Thoracic aorta (tissue), 2 donors: ENCODE data around the gene NBEAL2. TPM values are rescaled to one million over a fixed set of nuclear protein-coding genes. Genes with fewer than 3 reads are reported as not detected.

Experiments used
- ATAC-seq: fragments of 150-250 bp; one replicate; pipeline ENCODE4 v1.8.0; 2017; ENCODE audit warnings: low read depth; ENCODE audit not compliant: insufficient number of reproducible peaks, low FRiP score
- DNase-seq: peaks from one replicate; pipeline ENCODE4 v3.0.0-alpha.2; 2020; ENCODE audit warnings: low spot score
- H3K27ac ChIP-seq, 2 donors: fragments of 200-600 bp; sonication (generic); 1 replicate in 1 of 2; 2 replicates in 1 of 2; pipeline ENCODE4 v1.5.1; 2016; ENCODE audit warnings: mild to moderate bottlenecking in 2 of 2, moderate library complexity in 2 of 2
- H3K27me3 ChIP-seq: fragments of 200-600 bp; sonication (generic); replicated peaks from 2 replicates; pipeline ENCODE4 v1.6.0; 2016; ENCODE audit warnings: mild to moderate bottlenecking; ENCODE audit not compliant: insufficient read depth
- H3K36me3 ChIP-seq: fragments of 200-600 bp; sonication (generic); one replicate; pipeline ENCODE4 v1.5.1; 2016
- H3K4me1 ChIP-seq, 2 donors: fragments of 200-600 bp; sonication (generic); 1 replicate in 1 of 2; 2 replicates in 1 of 2; pipeline versions ENCODE4 v1.5.1 to v1.6.0; 2016; ENCODE audit warnings: low read depth in 2 of 2, mild to moderate bottlenecking in 1 of 2; ENCODE audit not compliant: control insufficient read depth in 1 of 2
- H3K4me3 ChIP-seq: fragments of 200-600 bp; sonication (generic); 2 replicates; pipeline ENCODE4 v1.5.1; 2016; ENCODE audit warnings: mild to moderate bottlenecking
- H3K9me3 ChIP-seq: fragments of 200-600 bp; sonication (generic); 2 replicates; pipeline ENCODE4 v1.5.1; 2016
- total RNA-seq, 2 donors: library from RNA; depleted of rRNA; stranded (reverse); fragments of >200 nt; gene quantifications; one replicate each; pipeline versions ENCODE4 v1.1.0 to v1.2.3, GENCODE V29; 2016
- TF ChIP-seq, protein P1 (sequence below): fragments of 200-600 bp; sonication (generic); IDR thresholded peaks from one replicate; pipeline ENCODE4 v1.5.1; 2019; ENCODE audit warnings: antibody characterized with exemption

NBEAL2 gene
- total RNA-seq, 2 donors from 2014 or later = 39.7 to 48.7 TPM

DNA sequence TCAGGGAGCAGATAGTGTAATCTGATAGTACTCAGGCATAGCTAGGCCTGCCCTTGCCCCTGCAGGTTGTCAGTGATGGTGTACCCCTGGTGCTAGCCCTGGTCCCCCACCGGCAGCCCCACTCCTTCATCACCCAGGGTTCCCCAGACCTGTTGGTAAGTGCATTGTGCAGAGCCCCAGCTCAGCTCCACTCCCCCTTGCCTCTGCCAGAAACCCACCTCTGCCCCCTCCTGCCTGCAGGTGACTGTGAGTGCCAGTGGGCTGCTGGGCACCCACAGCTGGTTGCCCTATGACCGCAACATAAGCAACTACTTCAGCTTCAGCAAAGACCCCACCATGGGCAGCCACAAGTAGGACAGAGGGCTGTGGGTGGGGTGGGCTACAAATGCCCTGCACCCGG, 27.5 kb downstream of the NBEAL2 start:
- no peaks in the 10 kb centered on the region for H3K9me3 ChIP-seq
- H3K27me3 ChIP-seq = no peaks in the 10 kb centered on the region
- H3K36me3 ChIP-seq = peaks cover 12% of the 10 kb centered on the region
- DNase-seq = no peak
- H3K4me1 ChIP-seq = peaks cover 0 to 9% of the 10 kb centered on the region in 2 donors
- no peak for ATAC-seq
- H3K27ac ChIP-seq = no peak overlapping the region
- H3K4me3 ChIP-seq = no peak overlapping the region
- TF ChIP-seq, protein P1, sequence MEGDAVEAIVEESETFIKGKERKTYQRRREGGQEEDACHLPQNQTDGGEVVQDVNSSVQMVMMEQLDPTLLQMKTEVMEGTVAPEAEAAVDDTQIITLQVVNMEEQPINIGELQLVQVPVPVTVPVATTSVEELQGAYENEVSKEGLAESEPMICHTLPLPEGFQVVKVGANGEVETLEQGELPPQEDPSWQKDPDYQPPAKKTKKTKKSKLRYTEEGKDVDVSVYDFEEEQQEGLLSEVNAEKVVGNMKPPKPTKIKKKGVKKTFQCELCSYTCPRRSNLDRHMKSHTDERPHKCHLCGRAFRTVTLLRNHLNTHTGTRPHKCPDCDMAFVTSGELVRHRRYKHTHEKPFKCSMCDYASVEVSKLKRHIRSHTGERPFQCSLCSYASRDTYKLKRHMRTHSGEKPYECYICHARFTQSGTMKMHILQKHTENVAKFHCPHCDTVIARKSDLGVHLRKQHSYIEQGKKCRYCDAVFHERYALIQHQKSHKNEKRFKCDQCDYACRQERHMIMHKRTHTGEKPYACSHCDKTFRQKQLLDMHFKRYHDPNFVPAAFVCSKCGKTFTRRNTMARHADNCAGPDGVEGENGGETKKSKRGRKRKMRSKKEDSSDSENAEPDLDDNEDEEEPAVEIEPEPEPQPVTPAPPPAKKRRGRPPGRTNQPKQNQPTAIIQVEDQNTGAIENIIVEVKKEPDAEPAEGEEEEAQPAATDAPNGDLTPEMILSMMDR = no peak

DNA sequence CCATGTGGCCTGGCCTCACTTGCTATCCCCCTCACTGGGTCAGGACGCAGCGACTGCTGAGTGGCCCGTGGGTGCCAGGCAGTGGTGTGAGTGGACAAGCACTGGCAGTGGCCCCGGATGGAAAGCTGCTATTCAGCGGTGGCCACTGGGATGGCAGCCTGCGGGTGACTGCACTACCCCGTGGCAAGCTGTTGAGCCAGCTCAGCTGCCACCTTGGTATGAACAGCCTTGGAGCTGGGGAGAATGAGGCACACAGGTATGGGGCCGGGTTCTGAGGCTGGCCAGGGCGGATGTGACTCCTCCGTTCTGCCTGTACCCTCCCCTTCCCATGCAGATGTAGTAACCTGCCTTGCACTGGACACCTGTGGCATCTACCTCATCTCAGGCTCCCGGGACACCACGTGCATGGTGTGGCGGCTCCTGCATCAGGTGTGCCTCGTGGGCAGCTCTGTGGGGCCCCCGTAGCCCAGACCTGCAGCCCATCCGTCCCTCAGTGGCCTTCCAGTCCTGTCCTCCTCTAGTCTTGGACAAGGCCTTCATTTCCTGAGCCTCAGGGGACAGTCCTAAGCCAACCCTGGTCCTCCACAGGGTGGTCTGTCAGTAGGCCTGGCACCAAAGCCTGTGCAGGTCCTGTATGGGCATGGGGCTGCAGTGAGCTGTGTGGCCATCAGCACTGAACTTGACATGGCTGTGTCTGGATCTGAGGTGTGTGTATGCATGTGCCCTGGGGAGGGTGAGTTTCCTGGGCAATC, 28.2 kb downstream of the NBEAL2 start:
- no peak for ATAC-seq
- Histone ChIP-seq H3K4me1 (peaks cover 0 to 9% of the 10 kb centered on the region in 2 donors), H3K27ac (no peak overlapping the region), H3K4me3 (no peak overlapping the region), H3K36me3 (peaks cover 8% of the 10 kb centered on the region), H3K9me3 (no peaks in the 10 kb centered on the region), H3K27me3 (no peaks in the 10 kb centered on the region)
- TF ChIP-seq, protein P1 = no peak
- no peak for DNase-seq

DNA sequence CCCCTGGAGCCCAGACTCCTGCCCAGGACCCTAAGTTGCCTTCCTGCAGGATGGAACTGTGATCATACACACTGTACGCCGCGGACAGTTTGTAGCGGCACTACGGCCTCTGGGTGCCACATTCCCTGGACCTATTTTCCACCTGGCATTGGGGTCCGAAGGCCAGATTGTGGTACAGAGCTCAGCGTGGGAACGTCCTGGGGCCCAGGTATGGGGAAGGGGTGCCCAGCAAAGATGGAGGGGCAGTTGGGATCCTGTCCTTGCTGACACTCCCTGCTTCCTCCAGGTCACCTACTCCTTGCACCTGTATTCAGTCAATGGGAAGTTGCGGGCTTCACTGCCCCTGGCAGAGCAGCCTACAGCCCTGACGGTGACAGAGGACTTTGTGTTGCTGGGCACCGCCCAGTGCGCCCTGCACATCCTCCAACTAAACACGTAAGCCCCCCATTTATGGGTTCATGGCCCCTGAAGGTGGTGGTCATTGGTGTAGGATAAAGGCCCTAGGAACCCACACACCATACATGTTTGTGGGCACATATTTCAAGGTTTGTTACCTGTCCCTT, 28.8 kb downstream of the NBEAL2 start:
- H3K36me3 ChIP-seq = peaks cover 8% of the 10 kb centered on the region
- H3K4me1 ChIP-seq = peaks cover 0 to 9% of the 10 kb centered on the region in 2 donors
- ATAC-seq (no peak), DNase-seq (no peak)
- no peaks in the 10 kb centered on the region for H3K27me3 ChIP-seq
- no peak overlapping the region for H3K4me3 ChIP-seq
- H3K27ac ChIP-seq = peak overlapping the region in 1 of 2 donors; percentile 27
- H3K9me3 ChIP-seq = no peaks in the 10 kb centered on the region
- TF ChIP-seq, protein P1 = no peak

DNA sequence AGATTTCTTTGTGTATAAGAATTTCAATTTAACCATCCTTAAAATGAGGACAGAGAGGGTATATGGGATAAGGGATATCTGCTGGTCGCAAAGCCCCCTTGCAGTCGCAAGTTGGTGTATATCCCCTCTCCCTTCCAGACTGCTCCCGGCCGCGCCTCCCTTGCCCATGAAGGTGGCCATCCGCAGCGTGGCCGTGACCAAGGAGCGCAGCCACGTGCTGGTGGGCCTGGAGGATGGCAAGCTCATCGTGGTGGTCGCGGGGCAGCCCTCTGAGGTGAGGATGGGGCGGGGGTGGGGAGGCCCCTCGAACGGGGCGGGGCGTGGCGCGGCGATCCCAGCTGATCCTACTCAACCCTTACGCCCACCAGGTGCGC, 29.4 kb downstream of the NBEAL2 start:
- ATAC-seq = no peak
- TF ChIP-seq, protein P1 = no peak

DNA sequence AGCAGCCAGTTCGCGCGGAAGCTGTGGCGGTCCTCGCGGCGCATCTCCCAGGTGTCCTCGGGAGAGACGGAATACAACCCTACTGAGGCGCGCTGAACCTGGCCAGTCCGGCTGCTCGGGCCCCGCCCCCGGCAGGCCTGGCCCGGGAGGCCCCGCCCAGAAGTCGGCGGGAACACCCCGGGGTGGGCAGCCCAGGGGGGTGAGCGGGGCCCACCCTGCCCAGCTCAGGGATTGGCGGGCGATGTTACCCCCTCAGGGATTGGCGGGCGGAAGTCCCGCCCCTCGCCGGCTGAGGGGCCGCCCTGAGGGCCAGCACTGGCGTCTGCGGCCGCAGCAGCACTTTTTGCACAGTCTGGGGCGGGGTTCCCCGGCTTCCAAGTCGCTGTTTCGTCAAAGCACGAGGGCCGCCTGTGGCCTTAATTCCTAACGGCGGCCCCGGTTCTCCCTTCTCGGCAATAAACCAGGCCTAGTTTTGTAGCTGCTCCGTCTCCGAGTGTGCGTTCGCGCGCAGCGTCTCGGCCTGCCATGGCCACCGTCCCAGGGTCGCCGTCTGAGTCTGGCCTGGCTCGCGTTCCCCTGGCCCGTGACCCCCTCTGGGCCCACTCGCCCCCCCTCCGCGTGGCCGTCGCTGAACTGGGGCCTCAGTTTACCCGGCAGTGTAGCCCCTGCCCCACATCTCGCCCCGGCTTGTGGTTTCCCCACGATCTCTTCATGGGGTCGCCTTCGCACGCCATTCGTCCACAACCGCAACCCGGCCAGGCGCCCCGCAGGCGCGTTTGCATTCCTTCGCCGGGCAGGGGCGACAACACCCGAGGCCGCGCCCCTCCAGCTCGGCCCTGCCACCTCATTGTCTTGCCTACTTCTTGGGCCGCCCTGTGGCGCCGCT, 30.0 kb downstream of the NBEAL2 start:
- ATAC-seq (peak; percentile 76), DNase-seq (peak; percentile 46)
- peak overlapping the region; percentile 75 to 84 for H3K27ac ChIP-seq
- peak overlapping the region; percentile 86 for H3K4me3 ChIP-seq
- H3K27me3 ChIP-seq = no peaks in the 10 kb centered on the region
- H3K4me1 ChIP-seq = peaks cover 0 to 9% of the 10 kb centered on the region in 2 donors
- TF ChIP-seq, protein P1 = no peak
- H3K36me3 ChIP-seq = peaks cover 5% of the 10 kb centered on the region
- no peaks in the 10 kb centered on the region for H3K9me3 ChIP-seq

More for the DNA sequence above, 29.4 kb downstream of the NBEAL2 start:
- no peak for DNase-seq
- Histone ChIP-seq H3K4me3 (peak overlapping the region; percentile 86), H3K9me3 (no peaks in the 10 kb centered on the region), H3K27ac (peak overlapping the region; percentile 27 to 75), H3K36me3 (peaks cover 8% of the 10 kb centered on the region), H3K27me3 (no peaks in the 10 kb centered on the region), H3K4me1 (peaks cover 0 to 9% of the 10 kb centered on the region in 2 donors)
